IPS-18a (cell line): Measurements from ENCODE around the gene ACOT2.
"Not testable (repeated sequence)": the region's sequence is repeated elsewhere in the genome, so short reads cannot be mapped to it uniquely, and the experiment has no call there.

Source experiments
- H3K27ac ChIP-seq: one replicate; pipeline ENCODE4 v1.5.1; 2013; ENCODE audit warnings: low read length
- H3K27me3 ChIP-seq: one replicate; pipeline ENCODE4 v1.6.1; 2013; ENCODE audit warnings: mild to moderate bottlenecking, low read length; ENCODE audit not compliant: control insufficient read depth, insufficient read depth
- H3K36me3 ChIP-seq: one replicate; pipeline ENCODE4 v1.6.1; 2013; ENCODE audit warnings: low read depth, low read length; ENCODE audit not compliant: control insufficient read depth
- H3K4me1 ChIP-seq: one replicate; pipeline ENCODE4 v1.6.1; 2013; ENCODE audit warnings: low read depth, low read length; ENCODE audit not compliant: control insufficient read depth
- H3K4me3 ChIP-seq: one replicate; pipeline ENCODE4 v1.5.1; 2013; ENCODE audit warnings: low read length
- H3K9ac ChIP-seq: one replicate; pipeline ENCODE4 v1.6.1; 2013; ENCODE audit warnings: mild to moderate bottlenecking, low read length, moderate library complexity
- H3K9me3 ChIP-seq: one replicate; pipeline ENCODE4 v1.6.1; 2013; ENCODE audit warnings: low read depth, low read length; ENCODE audit not compliant: control insufficient read depth

ACOT2 gene

DNA sequence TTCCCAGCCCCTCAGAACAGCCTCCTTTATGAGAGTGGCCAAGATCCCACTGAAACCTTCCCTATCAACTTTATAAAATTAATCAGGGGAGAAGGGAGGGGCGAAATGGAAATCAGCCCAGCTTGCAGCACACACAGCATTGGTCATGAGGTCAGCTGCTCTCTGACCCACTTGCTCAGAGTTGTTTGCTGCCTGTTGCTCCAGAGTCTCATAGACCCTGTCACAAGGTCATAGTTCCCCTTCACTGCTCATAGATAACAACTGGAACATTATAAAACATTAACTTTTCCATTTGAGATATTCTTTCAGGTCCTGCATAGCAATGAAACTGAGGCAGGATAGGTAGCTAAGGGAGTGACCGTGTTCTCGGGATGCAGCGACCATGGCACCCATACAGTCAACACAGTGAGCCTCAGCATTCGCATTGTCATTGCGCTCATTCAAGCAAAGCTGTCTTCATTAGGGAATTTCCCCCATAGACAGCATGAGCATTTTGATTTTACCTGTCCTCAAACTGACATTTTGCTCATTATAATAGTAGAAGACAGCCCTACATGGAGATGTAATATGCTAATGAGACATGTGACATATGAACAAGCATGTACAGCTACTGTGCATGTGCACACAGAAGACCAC is 19.0 kb upstream of the ACOT2 start:
- not testable (repeated sequence) for H3K9ac ChIP-seq, H3K36me3 ChIP-seq, H3K4me3 ChIP-seq, H3K9me3 ChIP-seq, H3K27me3 ChIP-seq, H3K4me1 ChIP-seq, H3K27ac ChIP-seq

DNA sequence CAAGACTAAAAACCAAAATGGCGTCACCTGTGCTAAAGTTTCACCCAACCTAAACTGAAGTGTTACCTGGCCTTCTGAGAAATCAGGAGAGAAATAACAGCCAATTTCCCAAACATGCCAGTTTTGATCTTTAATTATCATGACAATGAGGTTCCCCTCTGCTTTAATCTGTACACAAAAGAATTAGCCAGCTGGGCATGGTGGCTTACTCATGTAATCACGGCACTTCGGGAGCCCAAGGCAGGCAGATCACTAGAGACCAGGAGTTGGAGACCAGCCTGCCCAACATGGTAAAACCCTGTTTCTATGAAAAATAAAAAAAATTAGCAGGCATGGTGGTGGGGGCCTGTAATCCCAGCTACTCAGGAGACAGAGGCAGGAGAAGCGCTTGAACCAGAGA is 15.2 kb upstream of the ACOT2 start:
- H3K4me1 ChIP-seq = peaks cover 4% of the 10 kb centered on the region
- H3K9me3 ChIP-seq = no peaks in the 10 kb centered on the region
- no peak overlapping the region for H3K4me3 ChIP-seq
- H3K27ac ChIP-seq = no peak overlapping the region
- no peaks in the 10 kb centered on the region for H3K27me3 ChIP-seq
- no peaks in the 10 kb centered on the region for H3K36me3 ChIP-seq
- H3K9ac ChIP-seq = no peak overlapping the region

DNA sequence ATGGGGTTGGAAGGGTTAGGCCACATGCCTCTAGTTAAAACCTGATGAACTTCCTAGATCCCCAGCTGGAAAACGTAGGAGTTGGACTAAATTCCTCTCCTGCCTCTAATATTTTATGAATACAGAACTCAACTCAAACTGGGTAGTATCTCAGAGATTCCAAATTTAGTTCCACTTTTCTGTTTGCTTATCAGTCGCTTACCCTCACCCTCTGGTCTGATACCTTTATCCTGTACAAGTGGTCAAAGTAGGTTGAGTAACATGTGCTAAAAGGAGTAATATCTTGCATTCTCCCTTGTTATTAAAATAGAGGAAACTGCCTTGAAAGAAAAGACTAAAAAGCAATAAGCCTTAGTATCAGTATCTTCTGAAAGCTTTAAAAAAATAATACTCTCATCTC is 11.8 kb upstream of the ACOT2 start:
- H3K4me3 ChIP-seq, H3K27ac ChIP-seq, H3K4me1 ChIP-seq: not testable (repeated sequence)

DNA sequence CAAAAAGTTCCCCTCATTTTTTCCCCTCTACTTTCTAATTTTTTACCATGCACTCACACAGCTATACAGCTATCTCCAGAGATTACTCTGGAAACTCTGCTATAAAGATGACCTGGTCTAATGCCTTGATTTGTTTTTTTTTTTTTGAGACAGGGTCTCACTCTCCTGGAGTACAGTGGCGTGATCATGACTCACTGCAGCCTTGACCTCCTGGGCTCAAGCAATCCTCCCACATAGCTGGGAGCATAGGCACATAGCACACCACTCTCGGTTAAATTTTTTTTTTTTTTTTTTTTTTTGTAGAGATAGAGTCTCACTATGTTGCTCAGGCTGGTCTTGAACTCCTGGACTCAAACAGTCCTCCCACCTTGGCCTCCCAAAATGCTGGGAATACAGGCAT is 10.8 kb upstream of the ACOT2 start:
- not testable (repeated sequence) for H3K4me1 ChIP-seq, H3K36me3 ChIP-seq, H3K27ac ChIP-seq, H3K27me3 ChIP-seq, H3K4me3 ChIP-seq, H3K9me3 ChIP-seq, H3K9ac ChIP-seq

More for the DNA sequence above, 11.8 kb upstream of the ACOT2 start:
- not testable (repeated sequence) for H3K27me3 ChIP-seq, H3K9me3 ChIP-seq, H3K9ac ChIP-seq, H3K36me3 ChIP-seq

DNA sequence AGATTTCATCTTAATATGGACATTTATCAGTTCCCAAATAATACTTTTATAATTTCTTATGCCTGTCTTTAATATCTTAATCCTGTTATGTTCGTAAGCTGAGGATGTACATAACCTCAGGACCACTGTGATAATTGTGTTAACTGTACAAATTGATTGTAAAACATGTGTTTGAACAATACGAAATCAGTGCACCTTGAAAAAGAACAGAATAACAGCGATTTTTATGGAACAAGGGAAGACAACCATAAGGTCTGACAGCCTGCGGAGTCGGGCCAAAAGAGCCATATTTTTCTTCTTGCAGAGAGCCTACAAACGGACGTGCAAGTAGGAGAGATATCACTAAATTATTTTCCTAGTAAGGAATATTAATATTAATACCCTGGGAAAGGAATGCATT is 6.8 kb upstream of the ACOT2 start:
- H3K4me3 ChIP-seq, H3K9ac ChIP-seq, H3K27ac ChIP-seq, H3K36me3 ChIP-seq, H3K9me3 ChIP-seq, H3K27me3 ChIP-seq, H3K4me1 ChIP-seq: not testable (repeated sequence)

DNA sequence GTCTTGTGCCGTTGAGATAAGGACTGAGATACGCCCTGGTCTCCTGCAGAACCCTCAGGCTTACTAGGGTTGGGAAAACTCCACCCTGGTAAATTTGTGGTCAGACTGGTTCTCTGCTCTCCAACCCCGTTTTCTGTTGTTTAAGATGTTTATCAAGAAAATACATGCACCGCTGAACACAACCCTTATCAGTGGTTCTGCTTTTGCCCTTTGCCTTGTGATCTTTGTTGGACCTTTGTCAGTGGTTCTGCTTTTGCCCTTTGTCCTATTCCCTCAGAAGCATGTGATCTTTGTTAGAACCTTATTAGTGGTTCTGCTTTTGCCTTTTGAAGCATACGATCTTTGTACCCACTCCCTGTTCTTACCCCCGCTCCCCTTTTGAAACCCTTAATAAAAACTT is 6.3 kb upstream of the ACOT2 start:
- H3K27me3 ChIP-seq, H3K27ac ChIP-seq, H3K36me3 ChIP-seq, H3K9ac ChIP-seq, H3K4me1 ChIP-seq, H3K4me3 ChIP-seq, H3K9me3 ChIP-seq: not testable (repeated sequence)

DNA sequence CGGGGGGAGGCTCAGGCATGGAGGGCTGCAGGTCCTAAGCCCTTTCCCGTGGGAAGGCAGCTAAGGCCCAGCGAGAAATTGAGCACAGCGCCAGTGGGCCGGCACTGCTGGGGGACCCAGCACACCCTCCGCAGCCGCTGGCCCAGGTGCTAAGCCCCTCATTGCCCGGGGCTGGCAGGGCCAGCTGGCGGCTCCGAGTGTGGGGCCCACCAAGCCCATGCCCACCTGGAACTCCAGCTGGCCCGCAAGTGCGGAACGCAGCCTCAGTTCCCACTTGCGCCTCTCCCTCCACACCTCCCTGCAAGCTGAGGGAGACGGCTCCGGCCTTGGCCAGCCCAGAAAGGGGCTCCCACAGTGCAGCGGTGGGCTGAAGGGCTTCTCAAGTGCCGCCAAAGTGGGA is 2.6 kb upstream of the ACOT2 start:
- not testable (repeated sequence) for H3K36me3 ChIP-seq, H3K4me3 ChIP-seq

DNA sequence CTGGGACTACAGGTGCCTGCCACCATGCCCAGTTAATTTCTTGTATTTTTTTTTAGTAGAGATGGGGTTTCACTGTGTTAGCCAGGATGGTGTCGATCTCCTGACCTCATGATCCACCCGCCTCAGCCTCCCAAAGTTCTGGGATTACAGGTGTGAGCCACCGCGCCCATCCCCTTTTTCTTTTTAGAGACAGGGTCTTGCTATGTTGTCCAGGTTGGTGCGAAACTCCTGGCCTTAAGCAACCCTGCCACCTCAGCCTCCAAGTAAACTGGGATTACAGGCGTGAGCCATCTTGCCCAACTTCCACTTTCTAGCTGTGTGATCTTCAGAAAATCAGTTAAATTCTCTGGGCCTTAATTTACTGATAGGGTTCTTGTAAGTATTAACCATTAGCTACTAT is 2.1 kb upstream of the ACOT2 start:
- not testable (repeated sequence) for H3K9me3 ChIP-seq, H3K4me3 ChIP-seq, H3K4me1 ChIP-seq, H3K27ac ChIP-seq, H3K9ac ChIP-seq, H3K36me3 ChIP-seq, H3K27me3 ChIP-seq

More for the DNA sequence above, 2.6 kb upstream of the ACOT2 start:
- H3K9me3 ChIP-seq, H3K27me3 ChIP-seq, H3K4me1 ChIP-seq, H3K9ac ChIP-seq, H3K27ac ChIP-seq: not testable (repeated sequence)

DNA sequence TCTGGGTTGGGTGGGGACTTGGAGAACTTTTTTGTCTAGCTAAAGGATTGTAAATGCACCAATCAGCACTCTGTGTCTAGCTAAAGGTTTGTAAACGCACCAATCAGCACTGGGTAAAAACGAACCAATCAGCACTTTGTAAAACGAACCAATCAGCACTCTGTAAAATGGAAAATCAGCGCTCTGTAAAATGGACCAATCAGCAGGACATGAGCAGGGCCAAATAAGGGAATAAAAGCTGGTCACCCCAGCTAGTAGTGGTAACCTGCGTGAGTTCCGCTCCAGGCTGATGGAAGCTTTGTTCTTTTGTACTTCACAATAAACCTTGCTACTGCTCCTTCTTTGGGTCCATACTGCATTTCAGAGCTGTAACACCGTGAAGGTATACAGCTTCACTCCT is 1.7 kb upstream of the ACOT2 start:
- Histone ChIP-seq H3K36me3 (no peaks in the 10 kb centered on the region), H3K9ac (no peak overlapping the region), H3K4me1 (peaks cover 8% of the 10 kb centered on the region), H3K4me3 (no peak overlapping the region), H3K27ac (no peak overlapping the region), H3K9me3 (no peaks in the 10 kb centered on the region), H3K27me3 (no peaks in the 10 kb centered on the region)

DNA sequence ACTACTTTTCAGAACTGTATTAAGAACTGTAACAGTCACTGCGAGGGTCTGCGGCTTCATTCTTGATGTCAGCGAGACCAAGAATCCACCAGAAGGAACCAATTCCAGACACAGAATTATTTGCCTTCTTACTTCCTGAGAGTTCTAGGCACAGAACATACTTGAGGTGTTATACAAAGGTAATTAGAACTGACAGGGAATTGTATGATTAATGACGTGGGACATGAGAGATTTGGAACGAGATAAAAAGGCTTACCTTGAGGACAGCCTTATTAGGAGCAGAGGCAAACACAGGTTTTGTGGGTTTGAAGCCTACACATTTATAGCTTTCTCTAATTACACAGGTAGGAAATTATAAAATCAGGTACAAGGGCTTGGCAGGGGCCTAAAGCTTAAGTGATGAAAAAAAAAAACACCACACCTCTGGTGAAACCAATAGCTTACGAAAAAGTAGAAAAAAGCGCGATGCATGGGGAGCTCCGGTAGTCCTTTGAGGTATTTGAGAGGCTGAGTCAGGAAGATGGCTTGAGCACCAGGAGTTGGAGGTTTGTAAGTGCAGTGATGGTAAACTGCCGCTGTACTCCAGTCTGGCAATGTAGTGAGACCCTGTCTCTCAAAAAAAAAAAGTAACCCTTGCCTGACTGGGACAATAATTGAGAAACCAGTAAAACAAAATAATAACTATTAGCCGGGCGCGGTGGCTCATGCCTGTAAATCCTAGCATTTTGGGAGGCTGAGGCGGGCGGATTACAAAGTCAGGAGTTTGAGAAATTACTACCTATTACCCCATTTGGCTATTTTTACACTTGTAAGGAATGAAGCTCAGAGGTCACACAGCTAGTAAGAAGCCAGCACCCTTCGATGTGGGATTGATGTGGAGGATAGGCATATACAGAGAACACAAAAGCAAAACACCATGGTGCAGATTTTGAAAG is 795 bp upstream of the ACOT2 start:
- Histone ChIP-seq H3K36me3 (no peaks in the 10 kb centered on the region), H3K4me1 (peaks cover 8% of the 10 kb centered on the region), H3K9ac (peak overlapping the region; percentile 85), H3K9me3 (no peaks in the 10 kb centered on the region), H3K27me3 (no peaks in the 10 kb centered on the region), H3K27ac (no peak overlapping the region), H3K4me3 (peak overlapping the region; percentile 76)

DNA sequence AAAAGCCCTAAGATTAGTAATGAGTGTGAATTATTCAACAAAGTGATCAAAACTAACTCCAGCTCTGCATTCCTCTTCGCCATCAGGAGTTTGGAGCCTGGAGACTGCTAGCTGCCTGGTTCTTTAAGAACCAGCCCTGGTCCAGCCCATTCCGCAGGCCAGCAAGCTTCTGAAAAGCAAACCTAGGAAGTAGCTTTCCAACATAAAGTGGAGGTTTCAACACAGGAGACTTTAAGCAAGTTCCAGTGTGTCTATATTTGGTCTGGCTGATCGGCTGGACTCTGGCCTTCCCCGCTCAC is 178 bp upstream of the ACOT2 start:
- Histone ChIP-seq H3K4me3 (peak overlapping the region; percentile 76), H3K9ac (peak overlapping the region; percentile 85)
- H3K9me3 ChIP-seq, H3K4me1 ChIP-seq, H3K36me3 ChIP-seq, H3K27me3 ChIP-seq, H3K27ac ChIP-seq: not testable (repeated sequence)

DNA sequence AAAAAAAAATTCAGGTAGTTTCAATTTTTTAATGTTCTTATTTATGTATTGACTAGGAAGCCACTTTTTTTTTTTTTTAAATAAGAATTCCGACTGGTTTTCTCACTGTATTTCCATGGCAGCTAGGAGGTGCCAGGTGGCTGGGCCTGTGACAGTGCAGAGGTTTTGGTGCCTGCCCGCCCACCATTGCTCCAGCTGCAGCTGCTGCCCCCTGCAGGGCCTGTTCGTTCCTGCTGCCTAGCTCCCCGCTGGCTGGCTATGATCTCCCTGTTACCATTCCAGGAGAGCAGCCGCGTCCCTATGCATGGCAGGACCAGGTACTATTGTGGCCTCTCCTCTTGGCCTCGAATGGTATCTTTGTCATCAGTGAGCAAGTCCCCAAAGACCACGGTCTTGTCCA is 1.9 kb downstream of the ACOT2 start:
- H3K9me3 ChIP-seq, H3K36me3 ChIP-seq, H3K27ac ChIP-seq, H3K27me3 ChIP-seq, H3K9ac ChIP-seq, H3K4me1 ChIP-seq, H3K4me3 ChIP-seq: not testable (repeated sequence)
